SK-N-SH (cell line): ENCODE data around the gene LNPEP.

Source experiments
- CTCF ChIP-seq: fragments of 200-600 bp; sonication (generic); IDR thresholded peaks from 2 replicates; pipeline ENCODE4 v1.6.1; 2017; ENCODE audit warnings: antibody characterized with exemption, mild to moderate bottlenecking, moderate library complexity
- EP300 ChIP-seq, 2 experiments: IDR thresholded peaks; 2 replicates each; pipeline versions ENCODE4 v1.4.0 to v1.6.1; 2012; ENCODE audit warnings: borderline replicate concordance in 1 of 2, low read depth in 1 of 2, low read length in 1 of 2
- EZH2phosphoT487 ChIP-seq: fragments of 200-600 bp; sonication (generic); IDR thresholded peaks from 2 replicates; pipeline ENCODE4 v1.6.1; 2017; ENCODE audit warnings: low read depth, mixed run types, mild to moderate bottlenecking, antibody characterized with exemption, moderate library complexity, borderline replicate concordance
- GABPA ChIP-seq: IDR thresholded peaks from 2 replicates; pipeline ENCODE4 v1.4.0; 2012; ENCODE audit warnings: low read depth, mild to moderate bottlenecking
- JUND ChIP-seq: IDR thresholded peaks from 2 replicates; pipeline ENCODE4 v1.4.0; 2012
- MXI1 ChIP-seq: IDR thresholded peaks from 2 replicates; pipeline ENCODE4 v1.6.1; 2012; ENCODE audit warnings: mild to moderate bottlenecking, low read depth, low read length, improper control_type of control experiment
- PBX3 ChIP-seq: IDR thresholded peaks from 2 replicates; pipeline ENCODE4; 2012
- POLR2AphosphoS5 ChIP-seq: IDR thresholded peaks from 2 replicates; pipeline ENCODE4 v1.6.1; 2012; ENCODE audit warnings: low read depth, low read length
- RAD21 ChIP-seq: IDR thresholded peaks from 2 replicates; pipeline ENCODE4 v1.6.1; 2012; ENCODE audit warnings: mild to moderate bottlenecking, low read length
- RFX5 ChIP-seq: IDR thresholded peaks from 2 replicates; pipeline ENCODE4 v1.6.1; 2012; ENCODE audit warnings: mild to moderate bottlenecking, improper control_type of control experiment, low read length
- USF1 ChIP-seq: IDR thresholded peaks from 2 replicates; pipeline ENCODE4 v1.4.0; 2012; ENCODE audit warnings: low read depth, borderline replicate concordance

GRCh38 chr5:97026721-97027120 lies 90.8 kb downstream of the LNPEP start:
- no peak for TF ChIP-seq PBX3
- TF ChIP-seq RAD21: no peak
- no peak for TF ChIP-seq CTCF
- no peak for TF ChIP-seq EP300 (IDR thresholded peaks at IDR 0.05; ENCODE audit: borderline replicate concordance in 1 of 2, low read depth in 1 of 2, low read length in 1 of 2)
- TF ChIP-seq POLR2AphosphoS5: no peak
- no peak for TF ChIP-seq RFX5
- no peak for TF ChIP-seq JUND
- no peak for TF ChIP-seq GABPA
- TF ChIP-seq EZH2phosphoT487: no peak
- no peak for TF ChIP-seq USF1
- TF ChIP-seq MXI1: no peak
